OCI-LY3 (cell line): ENCODE data around the gene ADAMTS2.

Experiments used
- EZH2phosphoT487 ChIP-seq: fragments of 200-600 bp; shearing (Covaris generic); IDR thresholded peaks from 2 replicates; pipeline ENCODE4 v1.6.1; 2018; ENCODE audit warnings: antibody characterized with exemption, mixed run types, low read depth
- TF ChIP-seq, protein P1 (sequence below): fragments of 200-600, 300-600 bp; sonication (generic); IDR thresholded peaks from 2 replicates; pipeline ENCODE4 v1.5.1; 2014; ENCODE audit warnings: antibody characterized with exemption, low read length, low read depth

- no peak for TF ChIP-seq EZH2phosphoT487
- TF ChIP-seq, protein P1, sequence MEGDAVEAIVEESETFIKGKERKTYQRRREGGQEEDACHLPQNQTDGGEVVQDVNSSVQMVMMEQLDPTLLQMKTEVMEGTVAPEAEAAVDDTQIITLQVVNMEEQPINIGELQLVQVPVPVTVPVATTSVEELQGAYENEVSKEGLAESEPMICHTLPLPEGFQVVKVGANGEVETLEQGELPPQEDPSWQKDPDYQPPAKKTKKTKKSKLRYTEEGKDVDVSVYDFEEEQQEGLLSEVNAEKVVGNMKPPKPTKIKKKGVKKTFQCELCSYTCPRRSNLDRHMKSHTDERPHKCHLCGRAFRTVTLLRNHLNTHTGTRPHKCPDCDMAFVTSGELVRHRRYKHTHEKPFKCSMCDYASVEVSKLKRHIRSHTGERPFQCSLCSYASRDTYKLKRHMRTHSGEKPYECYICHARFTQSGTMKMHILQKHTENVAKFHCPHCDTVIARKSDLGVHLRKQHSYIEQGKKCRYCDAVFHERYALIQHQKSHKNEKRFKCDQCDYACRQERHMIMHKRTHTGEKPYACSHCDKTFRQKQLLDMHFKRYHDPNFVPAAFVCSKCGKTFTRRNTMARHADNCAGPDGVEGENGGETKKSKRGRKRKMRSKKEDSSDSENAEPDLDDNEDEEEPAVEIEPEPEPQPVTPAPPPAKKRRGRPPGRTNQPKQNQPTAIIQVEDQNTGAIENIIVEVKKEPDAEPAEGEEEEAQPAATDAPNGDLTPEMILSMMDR = no peak
These were observed 190.8 kb downstream of the ADAMTS2 start for GRCh38 chr5:179154346-179154990.
